H9 (cell line): ENCODE data around the gene RSBN1. TPM values are rescaled to one million over a fixed set of nuclear protein-coding genes. Genes with fewer than 3 reads are reported as not detected.

ENCODE experiments used
- DNase-seq: peaks from one replicate; pipeline ENCODE4 v3.0.0-alpha.2; 2017
- H2AFZ ChIP-seq: one replicate; pipeline ENCODE4 v1.6.1; 2013; ENCODE audit warnings: mild to moderate bottlenecking, low read length, control low read depth, moderate library complexity
- H2AK5ac ChIP-seq: 2 replicates; pipeline ENCODE4 v1.6.1; 2013; ENCODE audit warnings: low read length, control low read depth, mixed read lengths; ENCODE audit not compliant: insufficient read length
- H2BK120ac ChIP-seq: one replicate; pipeline ENCODE4 v1.6.1; 2013; ENCODE audit warnings: low read depth, mild to moderate bottlenecking, low read length, control low read depth, inconsistent platforms; ENCODE audit not compliant: poor library complexity, severe bottlenecking
- H2BK12ac ChIP-seq: 2 replicates; pipeline ENCODE4 v1.6.1; 2013; ENCODE audit warnings: low read length, control low read depth, mixed read lengths, low read depth; ENCODE audit not compliant: insufficient read length
- H2BK15ac ChIP-seq: 2 replicates; pipeline ENCODE4 v1.6.1; 2013; ENCODE audit warnings: low read depth, low read length, control low read depth
- H2BK20ac ChIP-seq: one replicate; pipeline ENCODE4 v1.6.1; 2013; ENCODE audit warnings: low read depth, mild to moderate bottlenecking, low read length, control low read depth, inconsistent platforms; ENCODE audit not compliant: poor library complexity, severe bottlenecking
- H2BK5ac ChIP-seq: 2 replicates; pipeline ENCODE4 v1.6.1; 2013; ENCODE audit warnings: low read length, control low read depth, mixed read lengths; ENCODE audit not compliant: insufficient read length
- H3K14ac ChIP-seq: 2 replicates; pipeline ENCODE4 v1.6.1; 2013; ENCODE audit warnings: low read length, control low read depth; ENCODE audit not compliant: insufficient read depth
- H3K18ac ChIP-seq: 2 replicates; pipeline ENCODE4 v1.6.1; 2013; ENCODE audit warnings: low read depth, mild to moderate bottlenecking, mixed read lengths, low read length, control low read depth; ENCODE audit not compliant: insufficient read length
- H3K23ac ChIP-seq: 2 replicates; pipeline ENCODE4 v1.6.1; 2013; ENCODE audit warnings: low read length, control low read depth, mixed read lengths, low read depth; ENCODE audit not compliant: insufficient read length
- H3K23me2 ChIP-seq: 2 replicates; pipeline ENCODE4 v1.6.1; 2013; ENCODE audit warnings: low read depth, mild to moderate bottlenecking, mixed read lengths, low read length, control low read depth; ENCODE audit not compliant: insufficient read length, poor library complexity, severe bottlenecking
- H3K27ac ChIP-seq: 2 replicates; pipeline ENCODE4 v1.5.1; 2013; ENCODE audit warnings: low read length, control low read depth, mixed read lengths, low read depth; ENCODE audit not compliant: insufficient read length
- H3K27me3 ChIP-seq: 2 replicates; pipeline ENCODE4 v1.6.1; 2013; ENCODE audit warnings: low read length, control low read depth, inconsistent platforms; ENCODE audit not compliant: insufficient read depth
- H3K4ac ChIP-seq: 2 replicates; pipeline ENCODE4 v1.6.1; 2013; ENCODE audit warnings: low read depth, mild to moderate bottlenecking, control low read depth, inconsistent platforms, low read length, moderate library complexity
- H3K4me1 ChIP-seq: 2 replicates; pipeline ENCODE4 v1.6.1; 2013; ENCODE audit warnings: low read length, control low read depth, inconsistent platforms; ENCODE audit not compliant: insufficient read depth
- H3K4me2 ChIP-seq: 2 replicates; pipeline ENCODE4 v1.6.1; 2013; ENCODE audit warnings: low read length, control low read depth, mixed read lengths; ENCODE audit not compliant: insufficient read length, insufficient read depth
- H3K56ac ChIP-seq: 2 replicates; pipeline ENCODE4 v1.6.1; 2013; ENCODE audit warnings: low read depth, mild to moderate bottlenecking, mixed read lengths, low read length, control low read depth; ENCODE audit not compliant: insufficient read length
- H3K79me1 ChIP-seq: 2 replicates; pipeline ENCODE4 v1.6.1; 2013; ENCODE audit warnings: low read depth, mild to moderate bottlenecking, moderate library complexity, low read length, control low read depth, inconsistent platforms; ENCODE audit not compliant: insufficient read depth, poor library complexity, severe bottlenecking
- H3K79me2 ChIP-seq: 2 replicates; pipeline ENCODE4 v1.6.1; 2013; ENCODE audit warnings: low read length, control low read depth, inconsistent platforms; ENCODE audit not compliant: insufficient read depth
- H3K9ac ChIP-seq: 2 replicates; pipeline ENCODE4 v1.6.1; 2013; ENCODE audit warnings: low read length, control low read depth, mixed read lengths; ENCODE audit not compliant: insufficient read length; ENCODE audit errors: extremely low read depth
- H3K9me3 ChIP-seq: one replicate; pipeline ENCODE4 v1.6.1; 2013; ENCODE audit warnings: low read depth, low read length, inconsistent platforms; ENCODE audit not compliant: control insufficient read depth
- H3T11ph ChIP-seq: one replicate; pipeline ENCODE4 v1.6.1; 2013; ENCODE audit warnings: mild to moderate bottlenecking, low read length, control low read depth, inconsistent platforms
- H4K20me1 ChIP-seq: one replicate; pipeline ENCODE4 v1.6.1; 2013; ENCODE audit not compliant: control insufficient read depth, insufficient read length, insufficient read depth
- H4K5ac ChIP-seq: 2 replicates; pipeline ENCODE4 v1.6.1; 2013; ENCODE audit warnings: low read depth, mild to moderate bottlenecking, mixed read lengths, low read length, control low read depth; ENCODE audit not compliant: insufficient read length
- H4K8ac ChIP-seq: replicated peaks from 2 replicates; pipeline ENCODE4 v1.6.1; 2013; ENCODE audit warnings: low read length, control low read depth, mixed read lengths, low read depth; ENCODE audit not compliant: insufficient read length
- H4K91ac ChIP-seq: 2 replicates; pipeline ENCODE4 v1.6.1; 2013; ENCODE audit warnings: low read depth, mild to moderate bottlenecking, moderate library complexity, mixed read lengths, low read length, control low read depth; ENCODE audit not compliant: insufficient read length
- H3K27ac Mint-ChIP-seq, 3 experiments: 2 replicates in 2 of 3; 3 replicates in 1 of 3; pipeline ENCODE4 v1.8.0; 2020 to 2021; ENCODE audit warnings: mixed read lengths in 3 of 3, mild to moderate bottlenecking in 1 of 3, moderate library complexity in 1 of 3
- H3K27me3 Mint-ChIP-seq: 2 replicates; pipeline ENCODE4 v1.8.0; 2021; ENCODE audit warnings: low read depth, mild to moderate bottlenecking, moderate library complexity, mixed read lengths
- H3K36me3 Mint-ChIP-seq, 3 experiments: 2 replicates in 2 of 3; 3 replicates in 1 of 3; pipeline ENCODE4 v1.8.0; 2020 to 2021; ENCODE audit warnings: low read depth in 3 of 3, mixed read lengths in 3 of 3; ENCODE audit not compliant: insufficient read depth in 1 of 3
- H3K4me1 Mint-ChIP-seq, 2 experiments: 2 replicates each; pipeline ENCODE4 v1.8.0; 2020; ENCODE audit warnings: mixed read lengths in 2 of 2
- H3K4me3 Mint-ChIP-seq, 2 experiments: 2 replicates in 1 of 2; 3 replicates in 1 of 2; pipeline ENCODE4 v1.8.0; 2020 to 2021; ENCODE audit warnings: mild to moderate bottlenecking in 2 of 2, mixed read lengths in 2 of 2, moderate library complexity in 1 of 2
- H3K9me3 Mint-ChIP-seq, 2 experiments: 2 replicates in 1 of 2; 3 replicates in 1 of 2; pipeline ENCODE4 v1.8.0; 2020; ENCODE audit warnings: mild to moderate bottlenecking in 2 of 2, mixed read lengths in 2 of 2, moderate library complexity in 1 of 2
- WGBS: extraction: QIAGEN DNeasy Blood & Tissue Kit; methylation state at CpG from one replicate; pipeline ENCODE4 v1.1.7; 2013; ENCODE audit warnings: missing lambda C conversion rate, low lambda C conversion rate, mixed read lengths; ENCODE audit not compliant: insufficient read length; ENCODE audit errors: extremely low coverage; 5-methylcytosine and 5-hydroxymethylcytosine counted together
- total RNA-seq: library from RNA; stranded (reverse); gene quantifications from 2 replicates; pipeline ENCODE4 v1.2.1, GENCODE V29; 2021
- TF ChIP-seq, protein P1 (sequence below): fragments of 200-600 bp; sonication (generic); conservative IDR thresholded peaks from 3 replicates; pipeline ENCODE4 v1.8.0; 2021; ENCODE audit warnings: antibody characterized with exemption, mild to moderate bottlenecking

Gene RSBN1
- total RNA-seq, 1 experiment from 2014 or later, result 11.0 TPM

- Histone ChIP-seq H3K27me3 (no peaks in the 10 kb centered on the region), H4K91ac (no peak overlapping the region), H2AK5ac (no peak overlapping the region), H4K5ac (no peak overlapping the region), H3K4me2 (no peak overlapping the region), H3K23me2 (no peaks in the 10 kb centered on the region), H3K9ac (no peak overlapping the region), H3K79me2 (peaks cover 1% of the 10 kb centered on the region; the same call in 1 of the 2 replicates), H2BK12ac (no peak overlapping the region), H3K14ac (no peak overlapping the region), H3K9me3 (no peaks in the 10 kb centered on the region), H2BK5ac (no peak overlapping the region), H3K4me1 (no peaks in the 10 kb centered on the region), H3K23ac (no peak overlapping the region), H3K27ac (no peak overlapping the region), H3K79me1 (peaks cover 5% of the 10 kb centered on the region), H4K8ac (no peak overlapping the region), H2BK20ac (no peak overlapping the region), H2BK15ac (no peak overlapping the region), H4K20me1 (no peaks in the 10 kb centered on the region), H3T11ph (no peak overlapping the region), H2AFZ (no peak overlapping the region), H3K4ac (no peak overlapping the region), H3K18ac (no peak overlapping the region), H2BK120ac (no peak overlapping the region), H3K56ac (no peak overlapping the region)
- WGBS, result no CpG with 5 or more reads among the region's 9 CpGs
- TF ChIP-seq, protein P1, sequence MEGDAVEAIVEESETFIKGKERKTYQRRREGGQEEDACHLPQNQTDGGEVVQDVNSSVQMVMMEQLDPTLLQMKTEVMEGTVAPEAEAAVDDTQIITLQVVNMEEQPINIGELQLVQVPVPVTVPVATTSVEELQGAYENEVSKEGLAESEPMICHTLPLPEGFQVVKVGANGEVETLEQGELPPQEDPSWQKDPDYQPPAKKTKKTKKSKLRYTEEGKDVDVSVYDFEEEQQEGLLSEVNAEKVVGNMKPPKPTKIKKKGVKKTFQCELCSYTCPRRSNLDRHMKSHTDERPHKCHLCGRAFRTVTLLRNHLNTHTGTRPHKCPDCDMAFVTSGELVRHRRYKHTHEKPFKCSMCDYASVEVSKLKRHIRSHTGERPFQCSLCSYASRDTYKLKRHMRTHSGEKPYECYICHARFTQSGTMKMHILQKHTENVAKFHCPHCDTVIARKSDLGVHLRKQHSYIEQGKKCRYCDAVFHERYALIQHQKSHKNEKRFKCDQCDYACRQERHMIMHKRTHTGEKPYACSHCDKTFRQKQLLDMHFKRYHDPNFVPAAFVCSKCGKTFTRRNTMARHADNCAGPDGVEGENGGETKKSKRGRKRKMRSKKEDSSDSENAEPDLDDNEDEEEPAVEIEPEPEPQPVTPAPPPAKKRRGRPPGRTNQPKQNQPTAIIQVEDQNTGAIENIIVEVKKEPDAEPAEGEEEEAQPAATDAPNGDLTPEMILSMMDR, result no peak
- Mint-ChIP-seq H3K4me3 (no peak overlapping the region), H3K36me3 (peaks cover 14 to 37% (median 33%) of the 10 kb centered on the region in 3 experiments; a peak in 5 of 7 replicates), H3K27ac (no peak overlapping the region), H3K4me1 (peaks cover 5 to 10% of the 10 kb centered on the region in 2 experiments), H3K27me3 (no peaks in the 10 kb centered on the region), H3K9me3 (no peaks in the 10 kb centered on the region)
- no peak for DNase-seq
Measured at GRCh38 chr1:113793878-113794834, 18.1 kb downstream of the RSBN1 start.
